Inflammatory macrophage (primary cell): ENCODE measurements around the gene CDC73.

Experiments
- DNase-seq, 2 donors: peaks; one replicate each; pipeline ENCODE4 v3.0.0-alpha.2; 2020 to 2022
- total RNA-seq, 18 experiments: gene quantifications; one replicate each; lab custom pipeline; 2026; ENCODE audit warnings: mixed read lengths in 6 of 18, inconsistent platforms in 2 of 18; lab: John Stamatoyannopoulos, UW

Gene CDC73
- 43.3 to 107 (median 75.1) reads per million in 18 experiments for total RNA-seq

- peak; percentile 98 to 99 for DNase-seq
These were observed at the start of gene CDC73 for GRCh38 chr1:193121616-193122593. TSS of gene CDC73 (plus strand) at chr1:193122031. CDS start at chr1:193122201, 170 bp downstream.

- DNase-seq, result no peak
These were observed 43.8 kb upstream of the CDC73 start for GRCh38 chr1:193077991-193078390.

GRCh38 chr1:193079187-193079586 lies 42.6 kb upstream of the CDC73 start:
- DNase-seq, result no peak

- no peak for DNase-seq
These were observed 38.3 kb upstream of the CDC73 start for GRCh38 chr1:193083365-193084088.

GRCh38 chr1:193085263-193085662 lies 36.6 kb upstream of the CDC73 start:
- DNase-seq, result no peak

- no peak for DNase-seq
These were observed 35.5 kb upstream of the CDC73 start for GRCh38 chr1:193086342-193086741.

GRCh38 chr1:193087893-193088292 lies 33.9 kb upstream of the CDC73 start:
- no peak for DNase-seq

- no peak for DNase-seq
These were observed 31.0 kb upstream of the CDC73 start for GRCh38 chr1:193090865-193091264.

- peak in 1 of 2 donors; percentile 7 for DNase-seq
These were observed 27.7 kb upstream of the CDC73 start for GRCh38 chr1:193094112-193094511.

- peak in 1 of 2 donors; percentile 17 for DNase-seq
These were observed 19.2 kb upstream of the CDC73 start for GRCh38 chr1:193102662-193103061.

GRCh38 chr1:193103759-193104501 lies 17.9 kb upstream of the CDC73 start:
- peak in 1 of 2 donors; percentile 8 for DNase-seq

GRCh38 chr1:193104502-193104906 lies 17.3 kb upstream of the CDC73 start:
- peak; percentile 73 to 91 for DNase-seq

- peak; percentile 83 to 92 for DNase-seq
These were observed 16.7 kb upstream of the CDC73 start, which contains the start of gene GLRX2 for GRCh38 chr1:193104907-193105820. TSS of gene GLRX2 (minus strand) at chr1:193105414. CDS start at chr1:193105382, 32 bp downstream.

- DNase-seq, result peak in 1 of 2 donors; percentile 5
These were observed 16.0 kb upstream of the CDC73 start for GRCh38 chr1:193105821-193106177.

- no peak for DNase-seq
These were observed 13.4 kb upstream of the CDC73 start for GRCh38 chr1:193108471-193108870.

- no peak for DNase-seq
These were observed 12.2 kb upstream of the CDC73 start for GRCh38 chr1:193109619-193110018.

GRCh38 chr1:193110246-193110645 lies 11.6 kb upstream of the CDC73 start:
- no peak for DNase-seq

- DNase-seq, result no peak
These were observed 11.0 kb upstream of the CDC73 start for GRCh38 chr1:193110864-193111263.

- DNase-seq, result peak; percentile 75 to 78
These were observed 10.2 kb upstream of the CDC73 start for GRCh38 chr1:193111641-193112090.

GRCh38 chr1:193113258-193113991 lies 8.4 kb upstream of the CDC73 start:
- no peak for DNase-seq

- DNase-seq, result peak in 1 of 2 donors; percentile 22
These were observed 7.9 kb upstream of the CDC73 start for GRCh38 chr1:193113992-193114332.
